ENCODE results near the gene CACTIN. TPM values are rescaled to one million over a fixed set of nuclear protein-coding genes. Genes with fewer than 3 reads are reported as not detected.

CACTIN gene
- total and polyA plus RNA-seq, 2 of the 8 experiments (the other 6 are each of a cell fraction or from before 2014, with no cell fraction given), result 25.8 to 29.9 TPM

DNA sequence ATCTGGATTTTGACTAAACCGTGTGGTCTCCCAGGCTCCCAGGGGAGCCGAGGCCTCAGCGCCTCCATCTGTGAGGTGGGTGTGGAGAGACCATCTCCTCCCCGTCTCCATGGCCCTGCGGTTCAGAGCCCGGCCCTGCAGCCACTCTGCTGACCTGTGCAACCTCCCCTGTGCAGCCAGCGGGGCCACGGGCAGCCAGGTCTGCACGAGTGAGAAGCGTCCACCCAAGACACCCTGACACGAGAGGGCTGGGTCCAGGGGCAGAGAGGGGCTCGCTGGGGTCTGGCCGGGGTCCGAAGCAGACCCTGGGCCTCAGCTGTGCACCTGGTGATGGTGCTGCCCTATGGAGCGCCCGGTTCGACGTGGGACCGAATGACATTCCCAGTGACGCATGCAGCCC, 10.4 kb upstream of the CACTIN start (continued):
- TF ChIP-seq TEAD4 (IDR thresholded peaks at IDR 0.05; ENCODE audit: low read depth, low read length) (no peak), CHD2 (IDR thresholded peaks at IDR 0.05; ENCODE audit: low read length) (no peak), NRF1 (IDR thresholded peaks at IDR 0.05; ENCODE audit: low read depth, low read length) (no peak)
